HG02970 (cell line): ENCODE results near the gene ZHX3.

Experiments used
- ATAC-seq: cut with Tn5 transposase; IDR thresholded peaks from one replicate; pipeline ENCODE4 v1.9.1; 2021; ENCODE audit warnings: mild to moderate bottlenecking, moderate library complexity, moderate number of reproducible peaks; ENCODE audit not compliant: unreplicated experiment, low FRiP score

The ZHX3 gene

GRCh38 chr20:41304424-41305079 lies 13.0 kb downstream of the ZHX3 start:
- no peak for ATAC-seq

- no peak for ATAC-seq
Measured at GRCh38 chr20:41304002-41304401, 13.5 kb downstream of the ZHX3 start.

- ATAC-seq, result no peak
Measured at GRCh38 chr20:41300886-41301285, 16.6 kb downstream of the ZHX3 start.

GRCh38 chr20:41300383-41300782 lies 17.1 kb downstream of the ZHX3 start:
- ATAC-seq, result no peak

GRCh38 chr20:41299899-41300298 lies 17.6 kb downstream of the ZHX3 start:
- ATAC-seq, result no peak

GRCh38 chr20:41293269-41294037 lies 24.1 kb downstream of the ZHX3 start:
- ATAC-seq, result no peak

- no peak for ATAC-seq
Measured at GRCh38 chr20:41290804-41291389, 26.6 kb downstream of the ZHX3 start.

- ATAC-seq, result no peak
Measured at GRCh38 chr20:41287327-41287726, 30.2 kb downstream of the ZHX3 start.

GRCh38 chr20:41286240-41286851 lies 31.2 kb downstream of the ZHX3 start:
- no peak for ATAC-seq

GRCh38 chr20:41279546-41280225 lies 37.8 kb downstream of the ZHX3 start:
- ATAC-seq, result no peak

- no peak for ATAC-seq
Measured at GRCh38 chr20:41278936-41279335, 38.6 kb downstream of the ZHX3 start.

- ATAC-seq, result no peak
Measured at GRCh38 chr20:41277049-41277448, 40.5 kb downstream of the ZHX3 start.

- ATAC-seq, result no peak
Measured at GRCh38 chr20:41276317-41276751, 41.2 kb downstream of the ZHX3 start.

- ATAC-seq, result no peak
Measured at GRCh38 chr20:41275301-41275731, 42.2 kb downstream of the ZHX3 start.

- ATAC-seq, result no peak
Measured at GRCh38 chr20:41274152-41274551, 43.4 kb downstream of the ZHX3 start.

GRCh38 chr20:41273445-41273844 lies 44.1 kb downstream of the ZHX3 start:
- ATAC-seq, result no peak

GRCh38 chr20:41272339-41272738 lies 45.2 kb downstream of the ZHX3 start:
- ATAC-seq, result no peak

- ATAC-seq, result no peak
Measured at GRCh38 chr20:41268917-41269652, 48.4 kb downstream of the ZHX3 start.

- ATAC-seq, result no peak
Measured at GRCh38 chr20:41268402-41268801, 49.1 kb downstream of the ZHX3 start.

- no peak for ATAC-seq
Measured at GRCh38 chr20:41265938-41266337, 51.6 kb downstream of the ZHX3 start.
